Epithelial cell of esophagus (primary cell): ENCODE data around the gene FOXD2.
A peak's percentile ranks its signal among the peaks of the same experiment; 100 is the strongest.

Experiments
- DNase-seq: peaks from one replicate; pipeline ENCODE4 v3.0.0; 2010; ENCODE audit warnings: low read depth
- H3K4me3 ChIP-seq: 2 replicates; pipeline ENCODE4 v1.5.1; 2011; ENCODE audit warnings: mild to moderate bottlenecking, low read length, control low read depth
- CTCF ChIP-seq: IDR thresholded peaks from 2 replicates; pipeline ENCODE4 v1.5.1; 2011; ENCODE audit warnings: low read depth, mild to moderate bottlenecking, low read length, control low read depth, inconsistent platforms; ENCODE audit not compliant: insufficient read depth; ENCODE audit errors: missing control alignments

Gene FOXD2

GRCh38 chr1:47435506-47436303 is 2.1 kb upstream of the FOXD2 start:
- DNase-seq: no peak
- no peak for TF ChIP-seq CTCF
- no peak overlapping the region for H3K4me3 ChIP-seq

GRCh38 chr1:47436304-47436978 is 1.4 kb upstream of the FOXD2 start:
- TF ChIP-seq CTCF: peak; percentile 96
- H3K4me3 ChIP-seq: peak overlapping the region; percentile 49
- DNase-seq: peak; percentile 71

- peak; percentile 42 for DNase-seq
- H3K4me3 ChIP-seq: peak overlapping the region; percentile 49
- no peak for TF ChIP-seq CTCF
Observed at GRCh38 chr1:47436979-47437446, 831 bp upstream of the FOXD2 start.

- no peak for TF ChIP-seq CTCF
- H3K4me3 ChIP-seq: no peak overlapping the region
- no peak for DNase-seq
Observed at GRCh38 chr1:47438165-47439016, 547 bp downstream of the FOXD2 start.

GRCh38 chr1:47439017-47439818 is 1.4 kb downstream of the FOXD2 start:
- no peak overlapping the region for H3K4me3 ChIP-seq
- TF ChIP-seq CTCF: no peak
- no peak for DNase-seq
